Muscle layer of colon (tissue), 2 donors: ENCODE data around the gene SLC20A1.
"Not testable (repeated sequence)": the region's sequence is repeated elsewhere in the genome, so short reads cannot be mapped to it uniquely, and the experiment has no call there.

Experiments
- H3K27ac ChIP-seq: one replicate; pipeline ENCODE4 v1.7.0; 2013; ENCODE audit warnings: low read depth, mild to moderate bottlenecking, low read length, moderate library complexity
- H3K27me3 ChIP-seq, 2 donors: one replicate each; pipeline ENCODE4 v1.7.0; 2013; ENCODE audit warnings: low read length in 2 of 2, mild to moderate bottlenecking in 2 of 2; ENCODE audit not compliant: insufficient read depth in 2 of 2, control insufficient read depth in 1 of 2
- H3K36me3 ChIP-seq: one replicate; pipeline ENCODE4 v1.7.0; 2013; ENCODE audit warnings: mild to moderate bottlenecking, low read length; ENCODE audit not compliant: insufficient read depth
- H3K4me1 ChIP-seq: one replicate; pipeline ENCODE4 v1.7.0; 2013; ENCODE audit warnings: mild to moderate bottlenecking, low read length; ENCODE audit not compliant: insufficient read depth
- H3K4me3 ChIP-seq, 2 donors: one replicate each; pipeline ENCODE4 v1.7.0; 2013; ENCODE audit warnings: low read length in 2 of 2, low read depth in 1 of 2, mild to moderate bottlenecking in 1 of 2, moderate library complexity in 1 of 2
- H3K9ac ChIP-seq: one replicate; pipeline ENCODE4 v1.7.0; 2013; ENCODE audit warnings: low read length
- H3K9me3 ChIP-seq: one replicate; pipeline ENCODE4 v1.7.0; 2013; ENCODE audit warnings: mild to moderate bottlenecking, low read length
- donor health status: abdominal sarcoma.
- donor health status: Adenocarcinoma of cecum.

Gene SLC20A1

DNA sequence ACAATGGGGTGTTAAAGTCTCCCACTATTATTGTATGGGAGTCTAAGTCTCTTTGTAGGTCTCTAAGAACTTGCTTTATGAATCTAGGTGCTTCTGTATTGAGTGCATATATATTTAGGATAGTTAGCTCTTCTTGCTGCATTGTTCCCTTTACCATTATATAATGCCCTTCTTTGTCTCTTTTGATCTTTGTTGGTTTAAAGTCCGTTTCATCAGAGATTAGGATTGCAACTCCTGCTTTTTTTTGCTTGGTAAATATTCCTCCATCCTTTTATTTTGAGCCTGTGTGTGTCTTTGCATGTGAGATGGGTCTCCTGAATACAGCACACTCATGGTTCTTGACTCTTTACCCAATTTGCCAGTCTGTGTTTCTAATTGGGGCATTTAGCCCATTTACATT, 33.5 kb upstream of the SLC20A1 start:
- not testable (repeated sequence) for H3K4me3 ChIP-seq, H3K27me3 ChIP-seq, H3K27ac ChIP-seq

DNA sequence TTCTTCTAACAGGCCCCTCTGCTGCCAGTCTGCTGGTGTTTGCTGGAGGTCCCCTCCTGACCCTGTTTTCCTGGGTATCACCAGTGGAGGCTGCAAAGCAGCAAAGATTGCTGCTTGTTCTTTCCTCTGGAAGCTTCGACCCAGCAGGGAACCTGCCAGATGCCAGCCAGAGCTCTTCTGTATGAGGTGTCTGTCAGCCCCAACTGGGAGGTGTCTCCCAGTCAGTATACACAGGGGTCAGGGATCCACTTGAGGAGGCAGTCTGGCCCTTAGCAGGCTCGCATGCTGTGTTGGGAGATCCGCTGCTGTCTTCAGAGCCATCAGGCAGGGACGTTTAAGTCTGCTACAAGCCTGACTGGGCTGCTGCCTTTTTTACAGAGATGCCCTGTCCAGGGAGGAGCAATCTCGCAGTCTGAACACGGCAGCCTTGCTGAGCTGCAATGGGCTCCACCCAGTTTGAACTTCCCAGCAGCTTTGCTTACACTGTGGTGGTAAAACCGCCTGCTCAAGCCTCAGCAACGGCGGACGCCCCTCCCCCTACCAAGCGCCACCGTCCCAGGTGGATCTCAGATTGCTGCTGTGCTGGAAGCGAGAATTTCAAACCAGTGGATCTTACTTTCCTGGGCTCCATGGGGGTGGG, 31.4 kb upstream of the SLC20A1 start:
- Histone ChIP-seq H3K9ac (no peak overlapping the region), H3K4me3 (no peak overlapping the region), H3K4me1 (no peaks in the 10 kb centered on the region), H3K27ac (no peak overlapping the region), H3K9me3 (no peaks in the 10 kb centered on the region), H3K27me3 (no peaks in the 10 kb centered on the region), H3K36me3 (no peaks in the 10 kb centered on the region)

More for the DNA sequence above, 33.5 kb upstream of the SLC20A1 start:
- H3K9ac ChIP-seq, H3K36me3 ChIP-seq, H3K4me1 ChIP-seq, H3K9me3 ChIP-seq: not testable (repeated sequence)

DNA sequence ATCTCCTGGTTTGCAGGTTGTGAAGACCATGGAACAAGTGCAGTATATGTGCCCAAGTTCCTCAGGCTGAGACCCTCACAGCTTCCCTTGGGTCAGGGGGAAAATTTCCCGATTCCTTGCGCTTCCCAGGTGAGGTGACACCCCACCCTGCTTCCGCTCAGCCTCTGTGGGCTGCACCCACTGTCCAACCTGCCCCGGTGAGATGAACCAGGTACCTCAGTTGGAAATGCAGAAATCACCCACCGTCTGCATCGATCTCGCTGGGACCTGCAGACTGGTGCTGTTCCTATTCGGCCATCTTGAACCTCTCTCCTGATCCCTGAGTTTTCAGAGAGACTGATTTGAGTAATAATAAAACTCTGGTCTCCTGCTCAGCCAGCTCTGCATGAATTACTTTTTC, 30.7 kb upstream of the SLC20A1 start:
- no peaks in the 10 kb centered on the region for H3K27me3 ChIP-seq

DNA sequence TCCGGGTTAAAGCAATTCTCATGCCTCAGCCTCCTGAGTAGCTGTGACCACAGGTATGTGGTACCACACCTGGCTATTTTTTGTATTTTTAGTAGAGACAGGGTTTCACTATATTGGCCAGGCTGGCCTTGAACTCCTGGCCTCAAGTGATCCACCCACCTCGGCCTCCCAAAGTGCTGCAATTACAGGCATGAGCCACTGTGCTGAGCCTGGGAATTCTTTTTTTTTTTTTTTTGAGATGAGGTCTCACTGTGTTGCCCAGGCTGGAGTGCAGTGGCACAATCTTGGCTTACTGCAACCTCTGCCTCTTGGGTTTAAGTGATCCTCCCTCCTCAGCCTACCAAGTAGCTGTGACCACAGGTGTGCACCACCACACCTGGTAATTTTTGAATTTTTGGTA, 29.9 kb upstream of the SLC20A1 start:
- not testable (repeated sequence) for H3K4me3 ChIP-seq, H3K4me1 ChIP-seq, H3K27me3 ChIP-seq, H3K9me3 ChIP-seq, H3K36me3 ChIP-seq, H3K9ac ChIP-seq, H3K27ac ChIP-seq

More for the DNA sequence above, 30.7 kb upstream of the SLC20A1 start:
- H3K36me3 ChIP-seq = no peaks in the 10 kb centered on the region
- H3K27ac ChIP-seq = no peak overlapping the region
- H3K9ac ChIP-seq = no peak overlapping the region
- H3K4me3 ChIP-seq = no peak overlapping the region
- H3K9me3 ChIP-seq = no peaks in the 10 kb centered on the region
- no peaks in the 10 kb centered on the region for H3K4me1 ChIP-seq

DNA sequence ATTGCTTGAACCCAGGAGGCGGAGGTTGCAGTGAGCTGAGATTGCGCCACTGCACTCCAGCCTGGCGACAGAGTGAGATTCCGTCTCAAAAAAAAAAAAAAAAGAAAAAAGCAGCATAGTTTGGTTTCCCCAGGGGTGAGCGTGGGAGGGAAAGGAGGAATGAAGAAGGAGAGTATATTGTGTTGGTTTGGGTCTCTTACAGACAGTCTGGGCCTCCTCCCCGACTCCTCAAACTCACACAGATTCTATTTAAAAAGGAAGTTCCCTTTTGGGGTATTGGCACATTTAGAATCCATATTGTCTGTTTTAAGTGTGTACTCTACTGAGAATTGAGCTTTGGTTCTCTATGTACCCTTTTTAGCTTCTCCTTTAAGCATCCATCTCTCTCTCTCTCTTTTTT, 27.4 kb upstream of the SLC20A1 start:
- Histone ChIP-seq H3K27ac (no peak overlapping the region), H3K27me3 (no peaks in the 10 kb centered on the region), H3K9me3 (no peaks in the 10 kb centered on the region), H3K9ac (no peak overlapping the region), H3K36me3 (no peaks in the 10 kb centered on the region), H3K4me3 (no peak overlapping the region), H3K4me1 (no peaks in the 10 kb centered on the region)

DNA sequence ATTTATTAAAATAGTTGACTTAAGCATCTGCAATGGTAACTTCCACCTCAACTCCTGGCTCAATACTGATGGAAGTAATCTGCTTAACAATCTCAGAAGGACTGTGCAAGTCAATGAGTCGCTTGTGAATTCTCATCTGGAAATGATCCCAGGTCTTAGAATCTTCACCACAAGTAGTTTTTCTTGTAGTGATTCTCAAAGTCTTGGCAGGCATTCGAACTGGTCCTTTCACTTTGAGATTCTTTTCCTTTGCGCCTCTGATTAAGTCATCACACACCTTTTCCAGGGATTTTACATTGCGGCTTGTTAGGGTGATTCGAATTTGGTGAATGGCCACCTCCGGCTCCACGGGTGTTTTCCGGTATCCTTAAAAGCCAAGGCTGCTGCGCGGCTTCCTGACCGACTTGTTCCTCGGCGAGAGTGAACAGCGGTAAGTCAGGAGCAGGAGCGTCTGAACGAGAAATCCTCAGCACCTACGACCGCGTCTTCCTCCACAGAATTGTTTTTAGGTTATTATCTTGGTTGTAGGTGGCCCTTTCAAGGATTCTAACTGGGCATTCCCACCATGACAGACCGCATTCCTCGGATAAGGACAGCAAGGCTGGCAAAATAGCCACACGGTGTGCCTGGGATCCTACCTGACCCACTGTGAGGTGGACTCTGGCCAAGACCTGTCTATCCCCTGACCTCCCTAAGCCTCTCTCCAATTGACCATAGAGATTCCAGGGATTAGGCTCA, 23.8 kb upstream of the SLC20A1 start:
- Histone ChIP-seq H3K4me1 (peaks cover 5% of the 10 kb centered on the region), H3K27me3 (no peaks in the 10 kb centered on the region), H3K27ac (no peak overlapping the region), H3K36me3 (no peaks in the 10 kb centered on the region), H3K4me3 (no peak overlapping the region), H3K9ac (no peak overlapping the region), H3K9me3 (no peaks in the 10 kb centered on the region)

DNA sequence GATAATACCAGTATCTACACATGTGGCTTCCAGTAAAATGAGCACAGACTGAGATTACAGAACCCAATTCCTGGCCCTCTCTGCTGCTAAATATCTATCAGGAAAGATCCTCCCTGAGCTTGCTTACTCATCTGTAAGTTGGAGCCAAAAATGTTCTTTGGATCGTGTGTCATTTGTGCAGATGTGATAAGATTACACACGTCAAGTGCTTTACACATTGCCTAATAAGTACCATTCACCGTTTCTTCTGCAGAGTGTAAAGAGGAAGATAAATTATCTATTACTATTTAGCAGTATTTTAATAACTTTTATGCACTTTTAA, 23.2 kb upstream of the SLC20A1 start:
- Histone ChIP-seq H3K9ac (no peak overlapping the region), H3K36me3 (no peaks in the 10 kb centered on the region), H3K27me3 (no peaks in the 10 kb centered on the region), H3K4me1 (peaks cover 6% of the 10 kb centered on the region), H3K9me3 (no peaks in the 10 kb centered on the region), H3K27ac (no peak overlapping the region), H3K4me3 (no peak overlapping the region)

DNA sequence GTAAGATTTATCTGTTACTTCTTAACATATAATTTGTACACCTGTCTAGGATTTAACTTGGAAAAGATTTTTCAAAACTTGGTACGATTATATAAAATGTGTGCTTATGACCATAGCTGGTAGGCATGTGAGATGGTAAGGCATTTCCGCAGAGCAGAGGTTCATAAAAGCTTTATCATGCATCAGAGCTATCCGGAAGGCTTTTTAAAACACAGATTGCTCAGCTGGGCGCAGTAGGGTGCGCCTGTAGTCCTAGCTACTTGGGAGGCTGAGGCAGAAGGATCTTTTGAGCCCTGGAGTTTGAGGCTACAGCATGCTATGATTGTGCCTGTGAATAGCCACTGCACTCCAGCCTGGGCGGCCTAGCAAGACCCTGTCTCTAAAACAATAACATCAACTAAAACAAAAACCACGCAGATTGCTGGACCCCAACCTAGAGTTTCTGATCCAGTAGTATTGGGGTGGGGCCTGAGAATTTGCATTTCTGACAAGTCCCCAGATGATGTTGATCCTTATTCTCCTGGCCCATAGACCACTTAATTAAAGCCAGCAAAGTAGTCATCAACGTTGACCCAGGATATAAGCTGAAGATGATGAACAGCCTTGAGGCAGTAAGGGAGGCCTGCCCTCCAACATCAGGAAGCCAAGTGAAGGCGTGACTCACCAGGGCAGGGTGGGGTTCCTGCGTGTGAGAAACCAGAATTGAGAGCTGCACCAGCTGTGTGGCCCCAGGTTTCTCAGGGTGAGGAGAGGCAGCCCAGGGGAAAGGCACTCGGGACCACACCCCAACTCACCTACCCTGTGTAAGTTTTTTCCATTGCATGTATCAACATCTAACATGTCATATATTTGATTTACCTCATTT, 21.6 kb upstream of the SLC20A1 start:
- no peaks in the 10 kb centered on the region for H3K36me3 ChIP-seq
- peaks cover 6% of the 10 kb centered on the region for H3K4me1 ChIP-seq
- H3K4me3 ChIP-seq = no peak overlapping the region
- H3K27ac ChIP-seq = no peak overlapping the region
- no peaks in the 10 kb centered on the region for H3K27me3 ChIP-seq
- H3K9me3 ChIP-seq = no peaks in the 10 kb centered on the region
- no peak overlapping the region for H3K9ac ChIP-seq

DNA sequence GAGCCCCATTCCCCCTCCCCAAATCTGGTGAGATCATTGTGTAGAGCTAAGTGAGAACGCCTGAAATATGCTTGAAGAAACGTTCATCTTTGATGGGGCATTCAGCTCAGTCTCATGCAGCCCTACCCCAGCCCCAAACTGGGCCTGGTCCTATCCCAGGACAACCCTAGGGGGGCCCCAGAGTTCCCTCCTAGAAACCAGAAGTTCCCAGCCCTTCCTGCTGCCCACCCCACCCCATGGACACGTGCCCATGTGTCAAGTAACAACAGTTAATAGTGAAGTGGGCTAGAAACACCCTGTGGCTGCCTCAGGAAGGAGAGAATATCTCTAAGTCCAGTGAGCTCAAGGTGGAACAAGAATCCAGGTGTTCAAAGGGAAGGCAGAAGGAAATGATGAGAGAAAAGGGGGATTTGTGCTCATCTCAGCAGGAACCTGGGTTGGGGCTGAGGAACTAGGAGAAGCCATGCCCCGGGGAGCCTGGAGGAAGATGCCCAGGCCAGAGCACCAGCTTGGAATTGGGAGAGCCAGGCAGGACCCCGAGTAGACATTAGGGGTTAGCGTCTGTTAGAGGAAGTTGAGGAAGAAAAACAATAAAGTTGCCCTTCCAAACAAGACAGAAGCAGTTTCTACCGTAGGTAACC, 20.1 kb upstream of the SLC20A1 start:
- no peak overlapping the region for H3K4me3 ChIP-seq
- H3K4me1 ChIP-seq = peaks cover 6% of the 10 kb centered on the region
- no peaks in the 10 kb centered on the region for H3K36me3 ChIP-seq
- H3K27me3 ChIP-seq = no peaks in the 10 kb centered on the region
- no peak overlapping the region for H3K27ac ChIP-seq
- H3K9ac ChIP-seq = no peak overlapping the region
- no peaks in the 10 kb centered on the region for H3K9me3 ChIP-seq

DNA sequence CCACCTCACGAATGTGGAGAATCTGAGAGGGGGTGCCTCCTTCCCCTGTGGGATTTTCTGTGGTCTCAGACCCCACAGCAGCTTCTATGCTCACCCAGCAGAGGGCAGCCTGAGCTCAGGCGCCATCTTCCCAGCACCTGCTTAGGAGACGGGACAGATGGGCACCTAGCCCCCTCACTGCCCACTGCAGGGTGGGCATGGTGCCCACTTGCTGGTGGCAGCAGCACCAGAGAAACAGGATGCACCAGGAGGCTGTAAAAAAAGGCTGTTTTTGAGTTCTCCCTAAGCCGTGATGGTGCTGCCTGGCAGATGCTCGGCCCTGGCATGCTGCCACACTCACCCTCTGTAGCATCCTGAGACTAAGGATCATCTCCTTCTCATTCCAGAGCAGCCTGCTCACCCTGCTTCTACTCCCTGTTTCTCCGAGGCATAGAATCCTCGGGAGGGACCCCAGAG, 19.1 kb upstream of the SLC20A1 start:
- Histone ChIP-seq H3K36me3 (no peaks in the 10 kb centered on the region), H3K9me3 (no peaks in the 10 kb centered on the region), H3K27ac (no peak overlapping the region), H3K9ac (no peak overlapping the region), H3K27me3 (no peaks in the 10 kb centered on the region), H3K4me3 (peak overlapping the region in 1 of 2 donors; percentile 33), H3K4me1 (peaks cover 6% of the 10 kb centered on the region)
